ENCODE data around the gene HIF3A.
A peak's percentile ranks its signal among the peaks of the same experiment; 100 is the strongest.
"Not testable (repeated sequence)": the region's sequence is repeated elsewhere in the genome, so short reads cannot be mapped to it uniquely, and the experiment has no call there.

HIF3A gene

GRCh38 chr19:46365561-46365960, 68.7 kb downstream of the HIF3A start:
- no peak for DNase-seq

DNA sequence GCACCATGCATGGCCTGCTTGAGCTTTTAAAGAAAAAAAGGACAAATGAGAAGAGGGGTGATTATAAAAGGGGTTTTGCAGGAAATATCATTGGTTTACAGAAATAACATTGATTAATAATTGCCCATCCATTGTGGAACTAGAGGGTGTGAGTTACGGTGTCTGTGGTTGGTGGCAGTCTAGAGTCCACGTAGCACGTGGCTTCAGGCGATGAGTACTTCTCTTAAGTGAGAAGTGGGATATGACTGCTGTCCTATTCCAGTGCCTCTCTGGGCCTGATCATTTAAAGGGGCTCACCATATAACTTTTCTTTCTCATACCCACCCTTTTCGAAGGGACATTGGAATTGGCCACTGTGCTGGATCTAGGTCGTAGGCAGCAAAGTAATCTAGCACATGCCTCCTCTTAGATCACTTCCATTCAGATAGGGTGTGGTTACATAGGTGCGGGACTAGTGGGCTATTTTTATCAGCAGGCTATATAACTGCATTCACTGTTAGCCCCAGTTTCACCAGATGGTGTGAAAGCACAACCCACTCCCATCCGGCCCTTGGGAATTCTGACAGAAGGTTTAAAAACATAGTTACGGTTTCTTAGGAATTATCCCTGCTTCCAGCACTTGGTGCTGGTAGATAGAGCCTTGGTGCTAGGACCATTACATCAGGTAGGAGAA, 69.9 kb downstream of the HIF3A start:
- DNase-seq, result no peak

DNA sequence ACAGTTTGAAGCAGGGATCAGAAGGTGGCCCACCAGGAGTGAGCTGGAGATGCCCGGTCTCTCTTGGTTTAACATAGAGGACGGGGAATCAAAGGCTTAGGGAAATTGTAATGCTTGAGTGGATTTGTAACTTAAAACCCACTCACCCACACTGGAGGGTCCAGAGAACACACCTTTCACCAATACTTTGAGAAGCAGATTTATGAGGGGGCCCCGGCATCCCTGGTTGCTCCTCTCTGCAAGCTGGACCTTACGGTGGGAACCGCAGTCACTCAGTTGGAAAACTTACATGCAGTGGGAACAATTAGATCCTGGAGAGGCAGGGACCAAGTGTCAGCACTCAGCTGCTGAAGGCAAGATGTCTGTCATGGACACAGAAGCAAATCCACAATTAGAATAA, 70.6 kb downstream of the HIF3A start:
- DNase-seq, result no peak

DNA sequence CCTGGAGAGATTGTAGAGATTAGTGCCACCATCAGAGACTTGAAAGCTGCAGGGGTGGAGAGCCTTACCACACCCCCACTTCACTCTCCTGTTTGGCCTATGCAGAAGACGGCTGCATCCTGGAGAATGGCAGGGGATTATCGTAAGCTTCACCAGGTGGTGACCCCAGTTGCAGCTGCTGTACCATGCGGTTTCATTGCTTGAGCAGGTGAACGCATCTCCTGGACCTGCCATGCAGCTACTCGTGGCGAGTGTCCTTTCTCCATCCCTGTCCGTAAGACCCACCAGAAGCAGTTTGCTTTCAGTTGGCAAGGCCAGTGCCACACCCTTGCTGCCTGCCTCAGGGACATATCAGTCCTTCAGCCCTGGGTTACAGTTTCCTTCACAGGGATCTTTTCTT, 71.3 kb downstream of the HIF3A start:
- no peak for DNase-seq

DNA sequence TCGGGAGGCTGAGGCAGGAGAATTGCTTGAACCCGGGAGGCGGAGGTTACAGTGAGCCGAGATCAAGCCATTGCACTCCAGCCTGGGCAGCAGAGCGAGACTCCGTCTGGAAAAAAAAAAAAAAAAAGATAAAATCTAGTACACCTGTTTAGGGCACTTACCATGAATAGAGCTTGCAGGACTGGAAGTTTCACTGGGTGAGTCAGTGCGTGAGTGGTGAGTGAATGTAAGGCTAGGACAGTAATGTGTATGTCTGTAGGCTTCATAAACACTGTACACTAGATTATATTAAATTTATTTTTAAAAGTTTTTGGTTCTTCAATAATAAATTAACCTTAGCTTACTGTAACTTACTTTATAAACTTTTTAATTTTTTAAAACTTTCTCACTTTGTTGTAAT, 73.0 kb downstream of the HIF3A start:
- DNase-seq, result no peak

- DNase-seq, result no peak
Measured at GRCh38 chr19:46371371-46371901, 74.6 kb downstream of the HIF3A start.

- peak; percentile 84 for DNase-seq
Measured at GRCh38 chr19:46372901-46373490, 76.2 kb downstream of the HIF3A start.

- peak; percentile 95 for DNase-seq
Measured at GRCh38 chr19:46373491-46374359, 76.9 kb downstream of the HIF3A start.

DNA sequence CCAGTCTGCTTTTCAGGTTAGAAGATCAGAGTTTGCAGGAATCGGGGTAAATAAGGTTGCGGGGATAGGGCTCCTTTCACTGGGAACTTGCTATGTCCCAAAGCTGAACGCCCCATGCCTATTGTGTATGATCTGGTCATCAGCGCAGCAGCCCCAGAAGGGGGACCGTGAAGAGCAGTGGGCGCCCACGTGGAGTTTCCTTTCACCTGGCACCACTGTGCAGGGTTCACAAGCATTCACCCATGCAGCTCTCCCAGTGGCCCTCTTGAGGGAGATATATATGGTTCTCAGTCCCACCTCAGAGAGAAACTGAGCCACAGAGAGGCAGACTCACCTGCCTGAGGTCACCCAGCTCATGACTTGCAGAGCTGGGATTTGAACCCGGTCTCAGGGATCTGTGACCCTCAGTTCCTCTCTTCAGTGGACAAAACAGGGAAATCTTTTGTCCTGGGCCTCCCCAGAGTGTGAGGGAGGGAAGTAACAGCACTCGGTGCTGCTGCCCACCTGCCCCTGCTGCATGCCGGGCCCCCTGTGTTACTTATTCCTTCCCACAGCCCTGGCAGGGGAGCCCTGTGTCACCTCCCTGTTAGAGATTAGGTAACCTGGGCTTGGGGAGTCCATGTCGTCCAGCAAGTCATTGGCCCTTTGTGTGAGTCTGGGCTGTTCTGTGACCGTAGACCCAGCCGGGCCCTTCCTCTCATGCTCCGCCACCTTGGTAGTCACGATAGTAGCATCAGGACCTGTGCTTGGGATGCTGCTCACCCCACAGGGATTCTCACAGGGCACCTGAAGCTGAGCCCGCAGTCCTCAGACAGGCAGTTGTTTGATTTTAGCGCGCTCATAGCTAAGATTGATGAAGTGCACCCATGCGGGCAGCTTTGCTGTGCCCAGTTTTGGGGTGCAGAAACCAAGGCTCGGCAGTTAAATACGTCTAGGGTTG, 78.0 kb downstream of the HIF3A start:
- DNase-seq, result no peak

DNA sequence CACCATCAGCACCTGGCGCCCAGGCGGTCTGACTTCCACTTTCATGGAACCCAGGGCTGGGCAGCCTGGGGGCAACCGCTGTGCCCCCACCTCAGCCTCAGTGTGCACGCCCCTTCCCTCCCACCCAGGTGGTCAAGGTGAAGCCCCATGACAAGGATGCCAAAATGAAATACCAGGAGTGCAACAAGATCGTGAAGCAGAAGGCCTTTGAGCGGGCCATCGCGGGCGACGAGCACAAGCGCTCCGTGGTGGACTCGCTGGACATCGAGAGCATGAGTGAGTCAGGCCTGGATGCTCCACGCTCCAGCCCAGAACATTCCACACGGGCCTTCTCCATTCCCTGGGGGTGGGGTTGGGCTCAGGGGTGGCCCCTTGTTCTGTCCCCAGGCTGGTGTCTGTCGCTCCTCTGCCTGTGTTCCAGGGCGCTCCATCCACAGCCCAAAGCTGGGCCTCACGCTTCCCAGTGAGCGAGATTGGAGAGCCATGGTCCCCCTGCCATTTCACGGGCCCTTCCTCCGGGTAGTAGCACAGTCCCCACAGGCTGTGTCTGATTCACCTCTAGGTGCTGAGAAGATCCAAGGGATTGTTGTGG, 78.7 kb downstream of the HIF3A start:
- DNase-seq, result not testable (repeated sequence)

- DNase-seq, result no peak
Measured at GRCh38 chr19:46376241-46377153, 79.7 kb downstream of the HIF3A start.

DNA sequence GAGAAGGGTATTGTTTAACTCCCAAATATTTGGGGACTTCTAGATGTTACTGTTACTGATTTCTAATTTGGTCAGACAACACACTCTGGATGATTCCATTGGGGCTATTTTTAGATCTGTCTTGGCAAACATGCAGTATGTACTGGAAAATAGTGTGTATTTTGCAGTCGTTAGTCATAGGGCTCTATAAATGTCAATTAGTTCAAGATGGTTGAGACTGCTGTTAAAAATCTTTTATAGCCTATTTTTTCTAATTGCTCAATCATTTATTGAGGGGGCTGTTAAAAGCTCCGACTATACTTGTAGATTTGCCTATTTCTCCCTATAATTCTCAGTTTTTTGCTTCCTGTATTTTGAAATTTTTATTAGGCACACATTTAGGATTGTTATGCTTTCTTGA, 81.4 kb downstream of the HIF3A start:
- DNase-seq, result no peak

GRCh38 chr19:46380690-46381089, 83.8 kb downstream of the HIF3A start:
- no peak for DNase-seq

- DNase-seq, result no peak
Measured at GRCh38 chr19:46381346-46381745, 84.5 kb downstream of the HIF3A start.

DNA sequence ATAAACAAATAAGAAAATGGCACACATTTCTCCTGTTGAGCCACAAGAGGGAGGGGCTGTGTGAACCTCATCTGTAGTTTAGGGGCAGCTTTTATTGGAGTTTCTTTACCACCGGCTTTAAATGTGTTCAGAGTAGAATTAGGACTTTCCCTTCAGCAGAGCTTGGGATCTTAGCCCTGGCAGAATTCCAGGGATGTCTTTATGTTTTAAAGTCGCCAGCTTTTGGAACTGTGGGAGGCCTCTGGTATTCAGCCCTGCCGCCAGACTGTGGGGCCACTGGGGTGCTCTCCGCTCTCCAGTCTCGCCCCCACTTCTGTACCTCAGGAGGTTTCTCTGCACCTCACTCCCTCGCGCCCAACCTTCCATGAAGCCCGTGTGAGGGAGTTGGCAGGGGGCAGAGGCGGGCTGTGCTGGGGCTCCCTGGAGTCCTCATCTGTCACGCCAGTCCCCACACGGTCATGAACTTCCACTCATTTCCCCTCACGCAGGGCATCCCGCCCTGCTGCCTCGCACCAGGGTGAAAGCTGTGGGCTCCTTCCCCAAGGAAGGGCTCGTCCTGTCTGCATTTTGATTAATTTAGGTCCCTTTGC, 85.0 kb downstream of the HIF3A start:
- DNase-seq, result no peak

DNA sequence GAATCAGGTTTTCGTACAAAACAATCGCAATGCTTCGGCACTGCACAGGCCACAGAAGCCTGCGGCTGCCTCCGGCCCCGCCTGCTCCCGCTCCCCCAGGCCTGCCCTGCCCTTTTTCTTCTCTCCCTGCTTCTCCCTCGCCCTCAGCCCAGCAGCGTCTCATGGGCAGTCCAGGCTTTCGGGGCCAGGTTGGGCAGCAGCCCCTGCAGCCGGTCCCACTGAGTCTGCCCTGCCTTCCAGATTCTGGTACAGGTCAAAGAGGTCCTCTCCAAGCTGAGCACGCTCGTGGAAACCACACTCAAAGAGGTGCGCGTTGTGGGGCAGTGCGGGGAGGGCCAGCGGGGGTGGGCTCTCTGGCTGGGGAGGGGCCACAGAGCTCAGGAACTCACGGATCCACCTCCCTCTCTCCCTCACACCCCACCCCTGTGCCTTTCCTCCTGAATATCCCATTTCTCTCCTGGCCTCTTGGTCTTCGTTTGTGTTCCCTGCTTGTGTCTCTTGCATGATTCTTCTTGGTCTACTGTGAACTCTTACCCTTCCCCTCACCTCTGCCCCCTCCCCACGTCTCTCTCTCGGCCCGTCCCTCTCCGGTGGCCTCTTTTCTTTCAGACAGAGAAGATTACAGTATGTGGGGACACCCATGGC, 86.5 kb downstream of the HIF3A start:
- DNase-seq, result no peak

DNA sequence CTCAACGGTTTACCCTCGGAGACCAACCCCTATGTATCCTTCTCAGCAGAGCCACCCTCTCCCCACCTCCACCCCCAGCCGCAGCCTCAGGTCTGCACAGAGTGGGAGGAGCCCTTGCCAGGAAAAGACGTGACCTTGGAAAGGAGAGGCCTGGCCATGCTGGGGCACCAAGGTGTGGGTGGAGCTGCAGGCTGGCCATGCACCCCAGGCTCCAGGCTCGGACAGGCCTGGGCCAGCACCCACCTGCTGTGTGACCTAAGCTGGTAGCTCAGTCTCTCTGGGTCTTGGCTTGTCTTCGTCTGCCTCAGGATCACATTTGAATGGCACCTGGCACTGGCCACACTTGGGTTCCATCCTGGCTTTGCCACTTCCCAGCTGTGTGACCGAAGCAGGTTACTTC, 87.0 kb downstream of the HIF3A start:
- DNase-seq, result no peak

DNA sequence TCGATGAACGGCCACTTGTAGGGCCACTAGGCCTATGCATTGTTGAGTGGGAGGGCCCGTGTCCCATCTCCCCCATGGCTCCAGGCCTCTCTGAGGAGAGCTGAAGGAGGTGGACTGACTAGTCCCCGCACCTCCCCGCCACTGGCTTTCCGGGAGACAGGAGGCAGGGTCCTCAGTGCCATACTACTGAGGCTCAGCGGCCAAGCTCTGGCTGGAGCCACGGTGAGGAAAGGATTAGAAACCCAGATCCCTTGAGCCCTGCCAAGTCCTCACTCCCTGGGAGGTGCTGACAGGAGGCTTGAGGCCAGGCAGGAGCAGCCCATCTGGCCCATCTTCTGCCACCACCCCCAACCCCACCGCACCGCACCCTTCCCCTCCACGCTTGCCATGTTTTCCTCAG, 87.6 kb downstream of the HIF3A start:
- no peak for DNase-seq

- no peak for DNase-seq
Measured at GRCh38 chr19:46385636-46386035, 88.8 kb downstream of the HIF3A start.

- no peak for DNase-seq
Measured at GRCh38 chr19:46386151-46386550, 89.3 kb downstream of the HIF3A start.
